ENCODE measurements around the gene KCNQ2.
"Not testable (repeated sequence)": the region's sequence is repeated elsewhere in the genome, so short reads cannot be mapped to it uniquely, and the experiment has no call there.

The KCNQ2 gene

DNA sequence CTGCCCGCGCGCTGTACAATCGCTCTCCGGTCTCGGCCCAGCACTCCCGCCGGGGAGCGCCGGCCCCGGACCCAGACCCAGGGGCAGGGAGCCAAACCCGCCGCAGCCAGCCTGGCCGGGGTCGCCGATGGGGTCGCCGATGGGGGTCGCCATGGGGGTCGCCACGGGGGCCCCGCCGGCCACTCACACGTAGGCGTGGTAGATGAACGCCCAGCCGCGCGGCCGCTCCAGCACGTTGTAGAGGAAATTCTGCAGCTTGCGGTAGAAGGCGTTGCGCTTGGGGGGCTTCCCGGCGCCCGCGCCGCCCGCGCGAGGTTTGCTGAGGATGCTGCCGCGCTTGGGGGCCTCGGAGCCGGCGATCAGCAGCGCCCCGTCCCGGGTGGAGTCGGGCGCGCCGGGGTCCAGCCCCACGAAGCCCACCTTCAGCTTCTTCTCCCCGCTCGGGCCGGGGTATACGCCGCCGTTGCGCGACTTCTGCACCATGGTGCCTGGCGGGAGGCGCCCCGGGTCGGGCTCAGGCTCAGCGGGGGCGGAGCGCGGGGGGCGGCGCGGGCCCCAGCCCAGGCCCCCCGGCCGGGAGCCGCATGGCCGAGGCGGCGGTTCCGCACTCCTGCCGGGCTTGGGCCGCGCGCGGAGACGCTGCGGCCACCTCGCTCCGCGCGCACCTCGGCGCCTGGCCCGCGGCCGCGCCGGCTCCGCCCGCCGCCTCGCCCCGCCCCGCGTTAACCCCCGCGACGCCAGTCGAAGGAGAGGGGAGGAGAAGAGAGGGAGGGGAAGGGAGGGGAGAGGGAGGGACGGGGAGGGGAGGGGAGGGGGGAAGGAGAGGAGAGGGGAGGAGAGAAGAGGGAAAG lies at the start of gene KCNQ2:
TSS of gene KCNQ2 (minus strand) at position 675 of the 851 bp plus-strand sequence. CDS start at position 483, 192 bp downstream.
- DNase-seq, result peak; percentile 79

DNA sequence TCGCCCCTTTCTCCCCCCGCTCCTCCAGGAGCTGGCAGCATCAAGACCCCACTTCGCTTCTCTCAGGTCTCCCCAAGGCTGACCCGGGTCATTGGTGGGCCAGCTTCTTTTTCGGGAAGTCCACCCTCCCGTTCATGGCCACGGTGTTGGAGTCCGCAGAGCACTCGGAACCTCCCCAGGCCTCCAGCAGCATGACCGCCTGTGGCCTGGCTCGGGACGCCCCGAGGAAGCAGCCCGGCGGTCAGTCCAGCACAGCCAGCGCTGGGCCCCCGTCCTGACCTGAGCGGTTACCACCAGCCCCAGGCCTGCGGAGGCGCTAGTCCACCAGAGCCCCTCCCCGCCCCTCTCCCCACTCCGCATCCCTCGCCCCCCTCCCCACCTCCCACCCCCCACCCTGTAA lies 49.1 kb upstream of the KCNQ2 start:
- DNase-seq, result no peak

DNA sequence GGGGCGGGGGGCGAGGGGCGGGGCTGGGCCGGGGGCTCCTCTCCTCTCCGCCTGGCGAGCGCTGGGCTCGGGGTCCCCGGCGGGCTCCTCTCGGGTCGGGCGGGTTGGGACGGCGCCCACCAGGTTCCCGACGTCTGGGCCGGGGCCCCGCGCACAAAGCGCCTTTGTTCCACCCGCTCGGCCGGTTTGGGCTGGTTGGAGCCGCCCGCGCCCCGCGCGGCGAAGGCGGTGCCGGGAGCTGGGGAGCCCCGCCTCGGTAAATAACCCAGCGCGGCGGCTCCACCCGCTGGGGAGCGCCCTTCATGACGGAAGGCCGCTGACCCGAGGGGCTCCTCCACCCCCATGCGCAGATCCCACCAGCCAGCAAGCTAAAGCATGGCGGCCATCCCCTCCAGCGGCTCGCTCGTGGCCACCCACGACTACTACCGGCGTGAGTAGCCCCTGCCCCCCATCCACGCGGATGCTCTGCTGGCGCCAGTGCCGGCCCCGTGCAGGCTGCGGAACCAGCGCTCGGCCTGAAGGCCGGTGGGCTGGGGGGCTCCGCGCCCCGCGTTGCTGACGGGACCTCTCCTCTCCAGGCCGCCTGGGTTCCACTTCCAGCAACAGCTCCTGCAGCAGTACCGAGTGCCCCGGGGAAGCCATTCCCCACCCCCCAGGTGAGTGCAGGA lies 48.6 kb upstream of the KCNQ2 start:
- peak; percentile 88 for DNase-seq

DNA sequence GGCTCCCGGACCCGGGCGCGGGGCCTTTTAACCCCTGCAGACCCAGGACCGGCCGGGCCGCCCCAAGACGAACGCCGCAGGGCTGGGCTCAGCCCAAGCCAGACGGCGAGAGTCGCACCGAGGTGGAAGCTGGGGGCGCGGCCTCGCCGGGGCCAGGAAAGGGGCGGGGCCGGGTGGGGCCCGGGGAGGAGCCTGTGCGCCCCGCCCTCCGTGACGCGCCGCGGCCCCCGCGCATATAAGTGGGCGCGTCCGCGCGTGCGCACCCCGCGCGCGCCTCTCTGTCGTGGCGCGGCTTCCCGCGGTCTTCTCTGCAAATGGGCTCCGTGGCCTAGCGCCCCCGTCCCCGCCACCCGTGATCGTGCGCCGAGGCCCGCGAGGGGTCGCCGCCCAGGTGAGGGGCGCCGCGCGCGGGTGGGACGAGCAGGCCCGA lies 48.1 kb upstream of the KCNQ2 start, which contains the start of gene PPDPF:
TSS of gene PPDPF (plus strand) at position 262 of the 430 bp plus-strand sequence. CDS start 544 bp downstream, outside the sequence.
- DNase-seq, result peak; percentile 96

DNA sequence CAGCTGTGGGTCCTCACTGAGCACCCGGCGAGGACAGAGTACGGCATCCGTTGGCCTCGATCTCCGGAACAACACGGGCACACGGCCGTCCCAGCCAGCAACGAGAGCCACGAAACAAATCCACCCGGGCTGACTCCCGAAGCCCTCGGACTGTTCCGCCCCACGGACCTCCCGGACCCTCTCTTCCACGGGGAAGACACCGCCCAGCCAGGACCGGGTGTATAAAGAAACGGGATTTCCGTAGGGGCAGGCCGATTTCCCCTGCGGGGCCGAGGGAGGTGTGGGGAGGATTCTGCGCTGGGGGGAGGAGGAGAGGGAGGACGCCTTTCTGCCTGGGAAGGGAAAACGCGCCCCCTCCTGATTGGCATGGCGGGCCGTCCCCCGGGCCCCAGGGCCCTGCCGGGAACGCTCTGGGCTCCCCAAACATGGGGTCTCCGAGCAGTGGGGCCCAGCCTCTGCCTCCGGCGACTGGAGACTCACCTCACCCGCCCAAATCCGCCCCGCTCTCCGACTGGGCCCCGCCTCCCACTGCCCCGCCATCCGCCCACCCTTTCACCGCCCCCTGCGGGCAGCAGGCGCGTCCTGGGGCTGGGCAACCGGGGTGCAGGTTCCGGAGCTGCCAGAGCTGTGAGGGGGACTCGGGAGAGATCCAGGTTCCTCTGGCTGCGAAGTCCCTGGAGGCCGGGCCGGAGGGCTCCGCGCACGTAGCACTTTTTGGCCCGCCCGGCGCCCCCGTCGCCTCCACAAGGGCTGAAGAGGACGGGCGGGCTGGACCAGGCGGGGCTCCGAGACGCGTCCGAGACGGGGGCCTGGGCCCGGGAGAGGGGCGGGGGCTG lies 47.4 kb upstream of the KCNQ2 start:
- peak; percentile 74 for DNase-seq

DNA sequence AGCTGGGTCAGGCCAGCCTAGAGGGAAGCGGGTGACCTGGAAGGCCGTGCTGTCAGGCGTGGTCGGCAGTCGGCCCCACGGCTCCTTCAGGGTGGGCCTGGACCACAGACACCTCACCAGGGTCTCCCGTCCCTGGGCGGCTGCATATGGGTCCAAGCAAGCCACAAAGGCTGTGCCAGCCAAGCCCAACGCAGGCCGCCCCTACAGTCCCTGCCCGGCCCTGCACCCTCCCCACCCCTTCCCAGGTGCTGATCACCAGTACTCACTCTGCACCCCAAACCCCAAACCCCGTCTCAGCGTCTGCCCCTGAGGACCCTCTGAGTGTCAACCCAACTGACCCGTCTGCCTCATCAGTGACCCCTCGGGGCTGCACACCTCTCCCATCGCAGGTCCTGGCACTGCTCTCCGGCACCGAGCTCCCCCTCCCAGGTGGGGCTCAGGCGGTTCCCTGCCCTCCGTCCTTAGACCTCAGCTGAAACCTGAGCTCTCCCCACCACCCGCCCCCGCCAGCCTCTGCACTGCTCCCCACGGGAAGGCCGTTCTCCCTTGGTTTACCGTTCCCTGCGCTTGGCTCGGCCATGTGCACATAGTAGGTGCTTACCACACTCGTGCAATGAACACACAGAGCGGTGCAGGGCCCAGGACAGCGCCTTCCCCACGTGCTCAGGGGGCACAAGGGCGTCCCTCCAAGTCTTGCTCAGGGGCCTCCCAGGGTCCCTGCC lies 46.7 kb upstream of the KCNQ2 start:
- no peak for DNase-seq

GRCh38 chr20:63518351-63518861 lies 46.0 kb upstream of the KCNQ2 start:
- DNase-seq, result no peak

- no peak for DNase-seq
Observed at GRCh38 chr20:63517376-63518309, 45.2 kb upstream of the KCNQ2 start.

- DNase-seq, result not testable (repeated sequence)
Observed at GRCh38 chr20:63514520-63514919, 42.1 kb upstream of the KCNQ2 start.

DNA sequence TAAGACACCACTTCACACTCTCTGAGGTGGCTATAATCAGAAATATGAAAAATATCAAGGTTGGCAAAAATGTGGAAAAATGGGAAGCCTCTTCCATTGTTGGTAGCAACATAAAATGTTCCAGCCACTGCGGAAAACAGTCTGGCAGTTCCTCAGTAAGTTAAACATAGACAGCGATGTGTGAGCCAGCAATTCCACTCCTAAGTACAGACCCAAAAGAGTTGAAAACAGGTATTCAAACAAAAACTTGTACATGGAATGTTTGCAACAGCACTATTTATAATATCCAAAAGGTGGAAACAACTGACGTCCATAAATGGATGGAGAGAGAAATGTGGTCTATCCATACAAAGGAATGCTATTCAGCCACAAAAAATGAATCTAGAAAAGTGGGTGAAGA lies 40.8 kb upstream of the KCNQ2 start:
- DNase-seq, result no peak

DNA sequence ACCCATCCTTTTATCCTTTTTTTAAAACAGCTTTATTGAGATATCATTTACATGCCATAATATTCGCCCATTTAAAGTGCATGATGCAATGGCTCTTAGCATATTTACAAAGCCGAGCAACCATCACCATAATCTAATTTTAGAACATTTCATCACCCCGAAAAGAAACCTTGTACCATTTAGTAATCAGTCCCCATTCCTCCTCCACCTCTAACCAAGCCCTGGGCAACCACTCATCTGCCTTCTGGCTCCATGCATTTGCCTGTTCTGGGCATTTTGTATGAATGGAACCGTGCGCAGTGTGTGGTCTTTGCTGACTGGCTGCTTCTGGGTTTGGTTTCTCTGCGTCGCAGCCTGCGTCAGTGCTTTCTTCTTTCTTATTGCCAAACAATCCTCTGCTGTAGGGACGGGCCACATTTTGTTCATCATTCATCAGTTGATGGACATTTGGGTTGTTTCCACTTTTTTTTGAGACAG lies 36.7 kb upstream of the KCNQ2 start:
- DNase-seq, result no peak

DNA sequence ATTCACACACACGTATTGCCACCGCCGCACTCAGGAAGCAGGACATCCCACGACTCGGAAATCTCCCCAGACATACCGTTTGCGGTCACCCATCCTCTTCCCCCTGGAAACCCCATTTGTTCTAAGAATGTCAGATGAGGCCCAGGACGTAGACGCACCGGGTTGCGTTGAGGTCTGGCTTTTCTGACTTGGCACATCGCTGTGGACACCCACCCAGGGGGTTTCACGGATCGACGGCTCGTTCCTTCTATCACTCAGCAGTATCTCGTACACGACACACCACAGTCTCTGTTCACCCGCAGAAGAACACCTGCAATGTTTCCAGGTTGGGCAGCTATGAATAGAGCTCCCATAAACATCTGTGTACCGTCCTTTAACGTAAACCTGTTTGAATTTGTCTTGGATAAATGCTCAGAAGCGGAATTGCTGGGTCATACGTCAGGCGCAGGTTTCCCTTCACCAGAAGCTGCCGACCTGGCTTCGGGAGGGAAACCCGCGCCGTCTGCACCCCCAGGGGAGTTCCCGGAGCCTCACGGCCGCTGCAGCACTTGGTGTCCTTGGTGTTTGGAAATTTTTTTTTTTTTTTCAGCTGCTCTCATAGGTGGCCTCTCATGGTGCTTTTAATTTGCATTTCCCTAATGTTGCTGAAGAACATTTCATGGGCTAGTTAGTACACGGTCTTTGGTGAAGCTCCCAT lies 35.8 kb upstream of the KCNQ2 start:
- no peak for DNase-seq

DNA sequence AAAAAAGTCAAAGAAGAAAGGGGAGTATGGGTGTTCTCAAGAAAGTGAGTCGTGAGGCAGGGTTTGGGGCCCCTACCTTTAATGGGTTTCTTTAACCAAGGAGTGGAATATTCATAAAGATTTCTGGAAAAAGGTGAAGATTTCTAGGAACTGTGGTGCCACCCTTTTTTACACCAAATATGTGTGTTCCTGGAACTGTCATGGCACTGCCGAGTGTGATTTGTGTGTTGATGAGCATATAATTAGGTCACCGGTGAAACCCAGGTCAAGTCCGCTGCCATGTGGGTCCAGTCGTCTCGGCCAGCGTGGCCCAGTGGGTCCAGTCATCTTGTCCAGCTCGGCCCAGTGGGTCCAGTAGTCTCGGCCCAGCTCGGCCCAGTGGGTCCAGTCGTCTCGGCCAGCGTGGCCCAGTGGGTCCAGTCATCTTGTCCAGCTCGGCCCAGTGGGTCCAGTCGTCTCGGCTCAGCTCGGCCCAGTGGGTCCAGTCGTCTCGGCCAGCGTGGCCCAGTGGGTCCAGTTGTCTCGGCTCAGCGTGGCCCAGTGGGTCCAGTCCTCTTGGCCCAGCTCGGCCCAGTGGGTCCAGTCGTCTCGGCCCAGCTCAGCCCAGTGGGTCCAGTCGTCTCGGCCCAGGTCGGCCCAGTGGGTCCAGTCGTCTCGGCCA lies 34.8 kb upstream of the KCNQ2 start:
- DNase-seq, result no peak

DNA sequence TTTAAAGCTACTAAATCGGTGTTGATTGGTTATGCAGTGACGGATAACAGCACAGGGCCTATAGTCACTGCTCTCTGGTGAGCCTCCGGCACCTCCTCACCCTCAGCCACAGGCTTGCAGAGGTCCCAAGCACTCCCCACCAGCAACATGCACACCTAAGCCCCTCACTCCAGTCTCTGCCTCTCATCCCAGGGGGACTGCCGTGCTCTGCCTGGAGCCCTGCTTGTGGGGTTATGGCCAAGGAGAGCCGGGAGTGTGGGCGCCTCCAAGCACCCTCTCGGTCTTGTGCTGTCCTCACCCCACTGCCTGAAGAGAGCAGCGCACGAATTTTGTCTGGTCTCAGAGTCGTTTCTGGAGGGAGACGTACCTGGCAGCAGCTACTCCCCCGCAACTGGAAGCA lies 33.3 kb upstream of the KCNQ2 start:
- no peak for DNase-seq

DNA sequence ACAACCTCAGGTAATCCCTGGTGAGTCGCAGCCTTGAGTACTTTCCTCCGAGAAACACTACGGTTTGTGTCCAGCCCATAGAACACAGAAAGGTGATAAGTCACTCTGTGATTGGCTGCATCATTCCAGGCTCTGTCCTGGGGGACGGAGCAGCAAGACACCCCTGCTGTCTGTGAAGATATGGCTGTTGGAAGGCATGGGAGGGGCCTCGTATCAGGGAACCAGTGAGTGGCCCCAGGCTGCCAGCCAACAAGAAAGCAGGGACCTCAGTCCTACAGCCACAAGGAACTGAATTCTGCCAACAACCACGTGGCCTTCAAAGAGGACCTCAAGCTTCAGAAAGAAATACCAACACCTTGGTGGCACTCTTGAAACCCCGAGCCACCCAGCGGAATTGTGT lies 32.8 kb upstream of the KCNQ2 start:
- DNase-seq, result no peak

- no peak for DNase-seq
Observed at GRCh38 chr20:63504642-63505041, 32.2 kb upstream of the KCNQ2 start.

GRCh38 chr20:63503524-63503923 lies 31.1 kb upstream of the KCNQ2 start:
- no peak for DNase-seq

GRCh38 chr20:63502671-63503172 lies 30.3 kb upstream of the KCNQ2 start:
- DNase-seq, result no peak
